SK-MEL-5 (cell line): ENCODE data around the gene ICAM1. TPM values are rescaled to one million over a fixed set of nuclear protein-coding genes. Genes with fewer than 3 reads are reported as not detected.
"Not testable (repeated sequence)": the region's sequence is repeated elsewhere in the genome, so short reads cannot be mapped to it uniquely, and the experiment has no call there.

Experiments
- DNase-seq: peaks from one replicate; pipeline ENCODE4 v3.0.0-alpha.2; 2016; ENCODE audit warnings: low read depth, low spot score
- in situ Hi-C: cut with HindIII; loops from 2 replicates; pipeline ENCODE4 v1.10.0; 2016; ENCODE audit warnings: low sequenced_read_pairs, high pct_unique_total_duplicates, low pct_unique_long_range_greater_than_20kb
- total RNA-seq: library from RNA; depleted of rRNA; stranded (reverse); fragments of >200 nt; shearing (Covaris generic); gene quantifications from 2 replicates; pipeline ENCODE4 v1.2.3, GENCODE V29; 2014

The ICAM1 gene
- total RNA-seq, 1 experiment from 2014 or later: 46.2 TPM

DNA sequence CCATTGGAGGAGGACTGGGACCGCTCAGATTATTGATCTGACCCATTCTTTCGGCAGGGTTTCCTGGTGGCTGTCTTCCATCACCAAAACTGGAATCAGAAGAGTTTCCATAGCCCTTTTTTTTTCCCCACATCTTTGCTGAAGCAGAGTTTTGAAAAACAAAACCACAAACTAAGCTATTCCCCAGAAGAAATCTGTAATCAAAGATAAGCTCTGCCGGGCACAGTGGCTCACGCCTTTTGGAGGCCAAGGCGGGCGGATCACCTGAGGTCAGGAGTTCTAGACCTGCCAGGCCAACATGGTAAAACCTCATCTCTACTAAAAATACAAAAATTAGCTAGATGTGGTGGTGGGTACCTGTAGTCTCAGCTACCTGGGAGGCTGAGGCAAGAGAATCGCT lies 4.2 kb upstream of the ICAM1 start:
- in situ Hi-C loops: no loop called here
- no peak for DNase-seq

DNA sequence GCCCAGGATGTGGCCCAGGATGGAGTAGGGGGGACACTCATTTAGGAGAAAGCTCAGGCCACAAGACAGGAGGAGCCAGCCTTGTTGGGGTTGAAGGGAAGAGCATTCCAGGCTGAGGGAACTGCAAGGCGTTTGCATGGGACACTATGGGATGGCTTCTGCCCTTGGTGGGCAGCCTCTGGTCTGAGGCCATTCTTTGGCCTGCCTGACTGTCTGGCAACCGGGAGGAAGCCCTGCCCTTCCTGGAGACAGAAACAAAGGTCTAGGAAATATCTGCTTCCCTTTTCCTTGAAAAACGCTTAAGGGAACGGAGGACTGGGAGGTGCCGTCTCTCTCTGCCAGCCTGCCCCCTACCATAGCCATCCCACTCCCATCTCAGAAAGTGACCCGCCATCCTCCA lies 2.8 kb upstream of the ICAM1 start:
- no peak for DNase-seq
- in situ Hi-C loops: no loop called here

DNA sequence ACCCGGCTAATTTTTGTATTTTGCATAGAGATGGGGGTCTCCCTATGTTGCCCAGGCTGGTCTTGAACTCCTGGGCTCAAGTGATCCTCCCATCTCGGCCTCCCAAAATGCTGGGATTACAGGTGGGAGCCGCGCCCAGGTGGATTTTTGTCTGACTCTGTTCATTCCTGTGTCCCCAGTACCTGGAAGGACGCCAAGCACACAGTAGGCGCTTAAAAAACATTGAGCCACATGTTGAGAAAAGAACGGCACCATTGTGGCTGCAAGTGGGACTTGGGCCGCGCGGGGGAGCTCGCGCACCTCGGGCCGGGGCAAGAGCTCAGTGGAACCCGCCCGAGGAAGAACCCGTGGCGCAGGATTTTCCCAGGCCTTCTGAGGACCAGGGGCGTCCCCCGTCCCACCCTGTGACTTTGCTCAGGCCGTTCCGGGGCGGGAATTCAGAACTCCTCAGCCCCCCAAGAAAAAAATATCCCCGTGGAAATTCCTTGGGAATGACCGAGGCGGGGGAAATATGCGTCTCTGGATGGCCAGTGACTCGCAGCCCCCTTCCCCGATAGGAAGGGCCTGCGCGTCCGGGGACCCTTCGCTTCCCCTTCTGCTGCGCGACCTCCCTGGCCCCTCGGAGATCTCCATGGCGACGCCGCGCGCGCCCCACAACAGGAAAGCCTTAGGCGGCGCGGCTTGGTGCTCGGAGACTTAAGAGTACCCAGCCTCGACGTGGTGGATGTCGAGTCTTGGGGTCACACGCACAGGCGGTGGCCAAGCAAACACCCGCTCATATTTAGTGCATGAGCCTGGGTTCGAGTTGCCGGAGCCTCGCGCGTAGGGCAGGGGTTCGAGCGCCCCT lies 1.4 kb upstream of the ICAM1 start:
- DNase-seq: peak; percentile 66
- in situ Hi-C loops: no loop called here

DNA sequence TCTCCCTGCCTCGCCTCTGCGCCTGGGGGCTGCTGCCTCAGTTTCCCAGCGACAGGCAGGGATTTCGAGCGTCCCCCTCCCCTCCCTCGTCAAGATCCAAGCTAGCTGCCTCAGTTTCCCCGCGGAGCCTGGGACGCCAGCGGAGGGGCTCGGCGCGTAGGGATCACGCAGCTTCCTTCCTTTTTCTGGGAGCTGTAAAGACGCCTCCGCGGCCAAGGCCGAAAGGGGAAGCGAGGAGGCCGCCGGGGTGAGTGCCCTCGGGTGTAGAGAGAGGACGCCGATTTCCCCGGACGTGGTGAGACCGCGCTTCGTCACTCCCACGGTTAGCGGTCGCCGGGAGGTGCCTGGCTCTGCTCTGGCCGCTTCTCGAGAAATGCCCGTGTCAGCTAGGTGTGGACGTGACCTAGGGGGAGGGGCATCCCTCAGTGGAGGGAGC lies 722 bp upstream of the ICAM1 start:
- no peak for DNase-seq
- in situ Hi-C loops: no loop called here

DNA sequence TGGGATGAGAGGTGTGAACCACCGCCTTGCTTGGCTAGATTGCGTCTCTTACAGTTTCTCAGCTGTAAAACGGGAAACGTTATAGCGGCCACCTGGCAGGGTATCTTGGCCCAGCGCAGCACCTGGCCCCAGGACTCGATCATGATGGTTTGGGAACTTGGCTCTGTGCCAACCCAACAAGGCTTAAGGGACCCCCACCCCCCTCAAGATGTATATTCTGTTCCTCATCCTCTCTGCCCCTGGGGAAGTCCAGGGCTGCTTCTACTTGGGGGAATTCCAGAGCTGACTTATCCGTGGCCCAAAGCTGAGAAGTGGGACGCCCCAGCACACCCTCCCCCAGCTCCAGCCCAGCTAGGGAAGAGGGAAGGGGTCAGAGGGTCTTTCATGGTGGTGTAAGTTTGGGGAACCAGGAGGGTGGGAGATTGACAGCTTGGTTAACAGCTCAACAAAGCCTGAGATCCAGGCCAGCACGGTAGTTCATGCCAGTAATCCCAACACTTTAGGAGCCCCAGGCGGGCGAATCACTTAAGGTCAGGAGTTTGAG lies 695 bp downstream of the ICAM1 start:
- in situ Hi-C loops: no loop called here
- no peak for DNase-seq

DNA sequence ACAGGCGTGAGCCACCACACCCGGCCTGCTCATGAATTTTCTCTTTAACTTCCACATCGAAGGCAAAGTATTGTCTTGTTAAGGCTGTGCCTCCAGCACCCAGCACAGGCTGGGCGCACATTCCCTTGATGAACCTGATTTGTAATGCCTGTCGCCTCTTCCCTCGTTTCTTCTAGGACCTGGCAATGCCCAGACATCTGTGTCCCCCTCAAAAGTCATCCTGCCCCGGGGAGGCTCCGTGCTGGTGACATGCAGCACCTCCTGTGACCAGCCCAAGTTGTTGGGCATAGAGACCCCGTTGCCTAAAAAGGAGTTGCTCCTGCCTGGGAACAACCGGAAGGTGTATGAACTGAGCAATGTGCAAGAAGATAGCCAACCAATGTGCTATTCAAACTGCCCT lies 3.7 kb downstream of the ICAM1 start:
- in situ Hi-C loops: no loop called here
- no peak for DNase-seq

- in situ Hi-C loops: no loop called here
Observed at GRCh38 chr19:10277795-10278589, 7.1 kb downstream of the ICAM1 start.

DNA sequence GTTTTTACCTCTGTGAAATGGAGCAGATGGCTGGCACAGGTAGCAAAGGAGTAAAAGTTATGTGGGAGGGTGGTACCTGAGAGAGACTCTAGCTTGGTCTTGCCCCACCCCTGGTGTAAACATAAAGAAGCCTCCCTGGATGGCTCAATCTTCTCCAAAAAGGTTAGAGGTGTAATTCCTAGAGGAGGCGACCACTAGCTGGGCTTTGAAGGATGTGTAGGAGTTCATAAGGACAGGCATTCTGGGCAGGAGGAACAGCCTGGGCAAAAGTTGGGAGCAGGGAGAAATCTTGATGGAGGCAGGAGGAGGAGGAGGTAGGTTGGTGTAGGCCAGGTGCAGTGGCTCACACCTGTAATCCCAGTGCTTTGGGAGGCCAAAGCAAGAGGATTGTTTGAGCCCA lies 8.0 kb downstream of the ICAM1 start:
- DNase-seq: no peak
- in situ Hi-C loops: no loop called here

More at GRCh38 chr19:10277795-10278589, 7.1 kb downstream of the ICAM1 start:
- no peak for DNase-seq

DNA sequence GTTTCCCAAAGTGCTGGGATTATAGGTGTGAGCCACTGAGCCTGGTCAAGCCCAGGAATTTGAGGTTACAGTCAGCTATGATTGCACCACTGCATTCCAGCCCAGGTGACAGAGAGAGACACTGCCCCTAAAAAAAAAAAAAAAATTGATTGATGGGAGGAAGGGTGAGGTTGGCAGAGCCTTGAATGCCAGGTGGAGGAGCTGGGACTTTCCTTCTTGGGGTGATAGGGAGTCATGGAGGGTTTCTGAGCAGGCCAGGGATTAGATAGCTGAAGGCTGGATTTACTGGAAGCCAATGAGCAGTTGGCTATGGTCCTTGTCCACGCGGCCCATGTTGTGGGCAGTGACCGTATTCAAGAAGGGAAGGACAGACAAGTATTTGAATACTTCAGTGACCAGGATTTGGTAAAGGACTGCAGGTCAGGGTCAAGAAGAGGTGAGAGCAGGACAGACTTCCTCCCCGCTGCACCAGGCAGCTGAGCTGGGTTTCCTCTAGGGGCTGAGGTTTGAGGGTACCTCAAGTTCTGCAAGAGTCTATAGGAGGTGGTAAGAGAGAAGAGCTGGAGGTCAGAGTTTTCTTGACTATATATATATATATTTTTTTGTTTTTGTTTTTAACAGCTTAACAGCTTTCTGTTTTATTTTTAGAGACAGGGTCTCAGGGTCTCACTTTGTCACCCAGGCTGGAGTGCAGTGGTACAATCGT lies 9.0 kb downstream of the ICAM1 start:
- no peak for DNase-seq
- in situ Hi-C loops: no loop called here

DNA sequence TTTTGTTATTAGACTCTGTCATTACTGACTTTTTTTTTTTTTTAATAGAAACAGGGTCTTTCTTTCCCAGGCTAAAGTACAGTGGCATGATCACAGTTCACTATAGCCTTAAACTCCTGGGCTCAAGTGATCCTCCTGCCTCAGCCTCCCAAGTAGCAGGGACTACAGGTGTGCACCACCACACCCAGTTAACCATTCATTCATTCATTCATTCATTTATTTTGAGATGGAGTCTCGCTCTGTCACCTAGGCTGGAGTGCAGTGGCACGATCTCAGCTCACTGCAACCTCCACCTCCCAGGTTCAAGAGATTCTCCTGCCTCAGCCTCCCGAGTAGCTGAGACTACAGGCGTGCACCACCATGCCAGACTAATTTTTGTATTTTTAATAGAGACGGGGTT lies 11.1 kb downstream of the ICAM1 start:
- DNase-seq, in situ Hi-C loops: not testable (repeated sequence)

GRCh38 chr19:10283301-10284064 lies 12.6 kb downstream of the ICAM1 start:
- in situ Hi-C loops: no loop called here
- DNase-seq: no peak

DNA sequence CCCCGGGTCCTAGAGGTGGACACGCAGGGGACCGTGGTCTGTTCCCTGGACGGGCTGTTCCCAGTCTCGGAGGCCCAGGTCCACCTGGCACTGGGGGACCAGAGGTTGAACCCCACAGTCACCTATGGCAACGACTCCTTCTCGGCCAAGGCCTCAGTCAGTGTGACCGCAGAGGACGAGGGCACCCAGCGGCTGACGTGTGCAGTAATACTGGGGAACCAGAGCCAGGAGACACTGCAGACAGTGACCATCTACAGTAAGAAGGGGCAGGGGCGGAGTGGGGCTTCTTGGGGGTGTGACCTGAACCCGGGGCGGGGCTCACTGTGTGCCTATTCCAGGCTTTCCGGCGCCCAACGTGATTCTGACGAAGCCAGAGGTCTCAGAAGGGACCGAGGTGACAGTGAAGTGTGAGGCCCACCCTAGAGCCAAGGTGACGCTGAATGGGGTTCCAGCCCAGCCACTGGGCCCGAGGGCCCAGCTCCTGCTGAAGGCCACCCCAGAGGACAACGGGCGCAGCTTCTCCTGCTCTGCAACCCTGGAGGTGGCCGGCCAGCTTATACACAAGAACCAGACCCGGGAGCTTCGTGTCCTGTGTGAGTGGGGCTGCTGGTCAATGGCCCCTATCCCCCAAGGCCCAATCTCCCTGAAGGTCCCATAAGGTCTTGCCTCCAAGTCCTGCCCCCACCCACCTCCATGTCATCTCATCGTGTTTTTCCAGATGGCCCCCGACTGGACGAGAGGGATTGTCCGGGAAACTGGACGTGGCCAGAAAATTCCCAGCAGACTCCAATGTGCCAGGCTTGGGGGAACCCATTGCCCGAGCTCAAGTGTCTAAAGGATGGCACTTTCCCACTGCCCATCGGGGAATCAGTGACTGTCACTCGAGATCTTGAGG lies 13.4 kb downstream of the ICAM1 start:
- DNase-seq: no peak
- in situ Hi-C loops: no loop called here

- DNase-seq: no peak
- in situ Hi-C loops: no loop called here
Observed at GRCh38 chr19:10284960-10285278, 14.0 kb downstream of the ICAM1 start.

GRCh38 chr19:10285393-10285792 lies 14.5 kb downstream of the ICAM1 start:
- in situ Hi-C loops: no loop called here
- DNase-seq: no peak

GRCh38 chr19:10286803-10287737 lies 16.1 kb downstream of the ICAM1 start, which contains the start of gene ICAM4:
Gene ICAM4 (plus strand): TSS chr19:10286955. CDS start chr19:10287013, 58 bp downstream.
- DNase-seq: no peak

More at GRCh38 chr19:10286803-10287737, 16.1 kb downstream of the ICAM1 start, which contains the start of gene ICAM4:
- in situ Hi-C loops: no loop called here
